B cell (primary cell): ENCODE results near the gene TTL. TPM values are rescaled to one million over a fixed set of nuclear protein-coding genes. Genes with fewer than 3 reads are reported as not detected.

Source experiments
- ATAC-seq: fragments of 200-7000 bp; cut with Tn5 transposase; one replicate; pipeline ENCODE4 v1.10.0; 2021; ENCODE audit warnings: low read depth, mild to moderate bottlenecking, moderate number of reproducible peaks, moderate library complexity
- CTCF ChIA-PET: fragments of 350-600 bp; sonication (Branson Sonifier 250); formaldehyde crosslinking; loops from one replicate; lab custom pipeline; 2021; ENCODE audit warnings: antibody characterized with exemption, inconsistent platforms; lab: Charles Lee
- POLR2A ChIA-PET: fragments of 350-600 bp; sonication (Branson Sonifier 250); formaldehyde crosslinking; loops from one replicate; lab custom pipeline; 2021; ENCODE audit warnings: antibody characterized with exemption; lab: Charles Lee
- DNase-seq: peaks from one replicate; pipeline ENCODE4 v3.0.0; 2013
- H2AFZ ChIP-seq: 2 replicates; pipeline ENCODE4 v1.6.1; 2012; ENCODE audit warnings: mild to moderate bottlenecking, low read depth, low read length; ENCODE audit not compliant: insufficient read depth, poor library complexity, severe bottlenecking
- H3K27ac ChIP-seq, 2 donors: 1 replicate in 1 of 2; 2 replicates in 1 of 2; pipeline ENCODE4 v1.5.1; 2012 to 2013; ENCODE audit warnings: low read length in 2 of 2, mild to moderate bottlenecking in 2 of 2, moderate library complexity in 1 of 2
- H3K27me3 ChIP-seq, 4 experiments: fragments of 200-600 bp in 1 of 4; sonication (generic) in 1 of 4; replicated peaks in 1 of 4; 1 replicate in 2 of 4; 2 replicates in 2 of 4; pipeline versions ENCODE4 v1.6.1 to v1.7.0; 2013 to 2016; ENCODE audit warnings: low read length in 3 of 4, mild to moderate bottlenecking in 2 of 4, mixed read lengths in 1 of 4, moderate library complexity in 1 of 4; ENCODE audit not compliant: insufficient read depth in 4 of 4, control insufficient read depth in 3 of 4; ENCODE audit errors: control extremely low read depth in 1 of 4
- H3K36me3 ChIP-seq, 2 experiments: replicated peaks in 1 of 2; 1 replicate in 1 of 2; 2 replicates in 1 of 2; pipeline versions ENCODE4 v1.6.1 to v1.7.1; 2013; ENCODE audit warnings: low read length in 1 of 2; ENCODE audit not compliant: insufficient read depth in 2 of 2, control insufficient read depth in 1 of 2; ENCODE audit errors: control extremely low read depth in 1 of 2, extremely low read depth in 1 of 2
- H3K4me1 ChIP-seq, 2 donors: fragments of 200-600 bp in 1 of 2; sonication (generic) in 1 of 2; 1 replicate in 1 of 2; 2 replicates in 1 of 2; pipeline versions ENCODE4 v1.5.1 to v1.6.1; 2013 to 2017; ENCODE audit warnings: low read length in 2 of 2; ENCODE audit not compliant: control insufficient read depth in 2 of 2, insufficient read depth in 2 of 2
- H3K4me2 ChIP-seq: replicated peaks from 2 replicates; pipeline ENCODE3; 2012; ENCODE audit warnings: mild to moderate bottlenecking, low read depth, low read length; ENCODE audit not compliant: poor library complexity, severe bottlenecking
- H3K4me3 ChIP-seq, 5 experiments: fragments of 200-600 bp in 1 of 5; sonication (generic) in 1 of 5; 1 replicate in 3 of 5; 2 replicates in 2 of 5; pipeline versions ENCODE4 v1.5.1 to v1.7.0; 2011 to 2016; ENCODE audit warnings: low read length in 4 of 5, mild to moderate bottlenecking in 4 of 5, low read depth in 2 of 5, control low read depth in 1 of 5, moderate library complexity in 1 of 5; ENCODE audit not compliant: insufficient read depth in 1 of 5; ENCODE audit errors: control extremely low read depth in 1 of 5, extremely low read depth in 1 of 5
- H3K79me2 ChIP-seq: fragments of 200-600 bp; sonication (generic); one replicate; pipeline ENCODE4 v1.6.0; 2016; ENCODE audit warnings: low read length; ENCODE audit not compliant: control insufficient read depth, insufficient read depth
- H3K9ac ChIP-seq: fragments of 200-600 bp; sonication (generic); 2 replicates; pipeline ENCODE4 v1.6.1; 2017; ENCODE audit warnings: mild to moderate bottlenecking, low read length, moderate library complexity
- H3K9me3 ChIP-seq, 3 donors: one replicate each; pipeline versions ENCODE4 v1.6.1 to v1.7.1; 2013; ENCODE audit warnings: low read length in 2 of 3; ENCODE audit not compliant: control insufficient read depth in 2 of 3, insufficient read depth in 1 of 3; ENCODE audit errors: control extremely low read depth in 1 of 3
- H4K20me1 ChIP-seq: 2 replicates; pipeline ENCODE4 v1.6.0; 2012; ENCODE audit warnings: mild to moderate bottlenecking, low read length; ENCODE audit not compliant: insufficient read depth, control insufficient read depth, poor library complexity, severe bottlenecking
- H3K27ac Mint-ChIP-seq: one replicate; pipeline ENCODE4 v1.8.0; 2021; ENCODE audit warnings: mixed read lengths
- H3K27me3 Mint-ChIP-seq: one replicate; pipeline ENCODE4 v1.8.0; 2021; ENCODE audit warnings: mixed read lengths
- H3K4me1 Mint-ChIP-seq: one replicate; pipeline ENCODE4 v1.8.0; 2021; ENCODE audit warnings: mixed read lengths
- H3K4me3 Mint-ChIP-seq: one replicate; pipeline ENCODE4 v1.8.0; 2021; ENCODE audit warnings: mixed read lengths
- H3K9me3 Mint-ChIP-seq: one replicate; pipeline ENCODE4 v1.8.0; 2022; ENCODE audit warnings: mixed read lengths; ENCODE audit not compliant: insufficient read depth
- CTCF ChIP-seq: fragments of 200-600 bp; IDR thresholded peaks from one replicate; pipeline ENCODE4 v1.8.0; 2022; ENCODE audit warnings: antibody characterized with exemption, mild to moderate bottlenecking
- EZH2 ChIP-seq: IDR thresholded peaks from 2 replicates; pipeline ENCODE4 v1.6.1; 2012; ENCODE audit warnings: borderline replicate concordance, low read depth, mild to moderate bottlenecking, moderate library complexity, low read length; ENCODE audit not compliant: insufficient read depth, poor library complexity, severe bottlenecking
- WGBS: methylation state at CpG from one replicate; pipeline ENCODE4 v1.1.5; 2013; ENCODE audit warnings: missing lambda C conversion rate; ENCODE audit not compliant: insufficient coverage; 5-methylcytosine and 5-hydroxymethylcytosine counted together
- intact Hi-C: fragments of 100-400 bp; cut with micrococcal nuclease; formaldehyde crosslinking; loops from one replicate; pipeline ENCODE4 v1.10.0; 2022
- polyA plus RNA-seq: library from polyadenylated mRNA; depleted of rRNA; stranded (reverse); fragments of >200 nt; gene quantifications from 2 replicates; pipeline ENCODE4 v1.2.3, GENCODE V29; 2012
- total RNA-seq, 2 donors: library from RNA; stranded (reverse); fragments of 120-200 nt in 1 of 2; gene quantifications; 1 replicate in 1 of 2; 2 replicates in 1 of 2; pipeline versions ENCODE4 v1.2.3 to v1.2.4, GENCODE V29; 2013 to 2022

The TTL gene
- total and polyA plus RNA-seq, 2 donors (not counting 1 experiment from before 2014, with no cell fraction given), result 9.5 to 31.4 TPM

GRCh38 chr2:112572005-112572404 lies 90.0 kb downstream of the TTL start:
- H3K27ac Mint-ChIP-seq, result no peak overlapping the region
- intact Hi-C loops, result no loop called here
- Histone ChIP-seq H3K9me3 (peaks cover 0 to 6% (median 5%) of the 10 kb centered on the region in 3 donors), H3K4me3 (no peak overlapping the region), H3K4me2 (no peak overlapping the region), H3K27ac (no peak overlapping the region), H3K27me3 (no peaks in the 10 kb centered on the region), H3K9ac (no peak overlapping the region), H3K36me3 (peaks cover 2 to 85% of the 10 kb centered on the region in 2 experiments), H2AFZ (no peak overlapping the region), H4K20me1 (no peaks in the 10 kb centered on the region), H3K4me1 (no peaks in the 10 kb centered on the region), H3K79me2 (no peaks in the 10 kb centered on the region)
- no peaks in the 10 kb centered on the region for H3K27me3 Mint-ChIP-seq
- H3K4me1 Mint-ChIP-seq, result no peaks in the 10 kb centered on the region
- no peak overlapping the region for H3K4me3 Mint-ChIP-seq
- DNase-seq, result no peak
- no CpG with 5 or more reads among the region's 7 CpGs for WGBS
- ChIA-PET CTCF (no interaction called here), POLR2A (no interaction called here)
- TF ChIP-seq EZH2, result no peak
- TF ChIP-seq CTCF, result no peak
- H3K9me3 Mint-ChIP-seq, result peaks cover 3% of the 10 kb centered on the region
- no peak for ATAC-seq

GRCh38 chr2:112577756-112578155 lies 95.8 kb downstream of the TTL start:
- CTCF ChIA-PET, result no interaction called here
- no peak overlapping the region for H3K27ac Mint-ChIP-seq
- POLR2A ChIA-PET, result no interaction called here
- no peak overlapping the region for H3K4me2 ChIP-seq
- TF ChIP-seq CTCF (no peak), EZH2 (no peak)
- peaks cover 1 to 38% of the 10 kb centered on the region in 2 experiments for H3K36me3 ChIP-seq
- no peak for DNase-seq
- no peaks in the 10 kb centered on the region for H3K27me3 ChIP-seq
- H3K27me3 Mint-ChIP-seq, result no peaks in the 10 kb centered on the region
- no peaks in the 10 kb centered on the region for H4K20me1 ChIP-seq
- H3K9ac ChIP-seq, result no peak overlapping the region
- H3K9me3 Mint-ChIP-seq, result no peaks in the 10 kb centered on the region
- H3K79me2 ChIP-seq, result no peaks in the 10 kb centered on the region
- H3K27ac ChIP-seq, result no peak overlapping the region
- ATAC-seq, result no peak
- no peaks in the 10 kb centered on the region for H3K9me3 ChIP-seq
- intact Hi-C loops, result no loop called here
- no peak overlapping the region for H2AFZ ChIP-seq
- H3K4me1 Mint-ChIP-seq, result peaks cover 5% of the 10 kb centered on the region
- WGBS, result 100% methylated on average over 1 of the region's 5 CpGs
- peaks cover 3% of the 10 kb centered on the region in 2 donors for H3K4me1 ChIP-seq
- no peak overlapping the region for H3K4me3 ChIP-seq
- H3K4me3 Mint-ChIP-seq, result no peak overlapping the region
